Parathyroid adenoma (tissue), 2 donors: ENCODE measurements around the gene NDC1.
"Not testable (repeated sequence)": the region's sequence is repeated elsewhere in the genome, so short reads cannot be mapped to it uniquely, and the experiment has no call there.

Experiments
- H2AFZ ChIP-seq: fragments of 300-600 bp; sonication (generic); one replicate; pipeline ENCODE4 v1.7.0; 2017; ENCODE audit warnings: antibody characterized with exemption, mild to moderate bottlenecking
- H3K27ac ChIP-seq: fragments of 300-600 bp; sonication (generic); one replicate; pipeline ENCODE4 v1.7.0; 2017
- H3K27me3 ChIP-seq: fragments of 300-600 bp; sonication (generic); one replicate; pipeline ENCODE4 v1.7.0; 2017; ENCODE audit warnings: low read length; ENCODE audit not compliant: control insufficient read depth, insufficient read depth
- H3K36me3 ChIP-seq: fragments of 300-600 bp; sonication (generic); one replicate; pipeline ENCODE4 v1.7.0; 2017; ENCODE audit warnings: low read length; ENCODE audit not compliant: control insufficient read depth, insufficient read depth
- H3K4me1 ChIP-seq: fragments of 300-600 bp; sonication (generic); one replicate; pipeline ENCODE4 v1.7.0; 2017; ENCODE audit warnings: control low read depth
- H3K4me2 ChIP-seq: fragments of 300-600 bp; sonication (generic); one replicate; pipeline ENCODE4 v1.7.0; 2017; ENCODE audit warnings: low read length
- H3K4me3 ChIP-seq: fragments of 300-600 bp; sonication (generic); one replicate; pipeline ENCODE4 v1.7.0; 2017; ENCODE audit warnings: low read depth, low read length
- H3K79me2 ChIP-seq: fragments of 300-600 bp; sonication (generic); one replicate; pipeline ENCODE4 v1.7.0; 2017; ENCODE audit warnings: control low read depth
- H3K9ac ChIP-seq: fragments of 300-600 bp; sonication (generic); one replicate; pipeline ENCODE4 v1.7.0; 2017; ENCODE audit warnings: mild to moderate bottlenecking
- H3K9me3 ChIP-seq: fragments of 300-600 bp; sonication (generic); one replicate; pipeline ENCODE4 v1.7.0; 2017; ENCODE audit warnings: low read length; ENCODE audit not compliant: control insufficient read depth
- CTCF ChIP-seq: fragments of 300-600 bp; sonication (generic); IDR thresholded peaks from one replicate; pipeline ENCODE4 v1.7.0; 2017; ENCODE audit warnings: antibody characterized with exemption, mild to moderate bottlenecking
- donor health status: primary hyperparathyroidism.

The NDC1 gene

GRCh38 chr1:53825306-53825705, 12.8 kb downstream of the NDC1 start:
- no peaks in the 10 kb centered on the region for H3K36me3 ChIP-seq
- H3K27me3 ChIP-seq, result no peaks in the 10 kb centered on the region
- no peak overlapping the region for H3K4me3 ChIP-seq
- H3K79me2 ChIP-seq, result no peaks in the 10 kb centered on the region
- no peak overlapping the region for H2AFZ ChIP-seq
- no peaks in the 10 kb centered on the region for H3K4me1 ChIP-seq
- no peak for TF ChIP-seq CTCF
- H3K9me3 ChIP-seq, result no peaks in the 10 kb centered on the region
- no peak overlapping the region for H3K27ac ChIP-seq
- H3K9ac ChIP-seq, result no peak overlapping the region
- H3K4me2 ChIP-seq, result no peak overlapping the region

GRCh38 chr1:53822931-53823330, 15.2 kb downstream of the NDC1 start:
- Histone ChIP-seq H3K4me2 (no peak overlapping the region), H3K27ac (no peak overlapping the region), H3K9me3 (no peaks in the 10 kb centered on the region), H2AFZ (no peak overlapping the region), H3K9ac (no peak overlapping the region), H3K79me2 (no peaks in the 10 kb centered on the region), H3K36me3 (no peaks in the 10 kb centered on the region), H3K27me3 (no peaks in the 10 kb centered on the region), H3K4me1 (no peaks in the 10 kb centered on the region), H3K4me3 (no peak overlapping the region)
- TF ChIP-seq CTCF, result no peak

GRCh38 chr1:53821380-53821779, 16.7 kb downstream of the NDC1 start:
- Histone ChIP-seq H3K9ac (no peak overlapping the region), H3K27me3 (no peaks in the 10 kb centered on the region), H3K4me3 (no peak overlapping the region), H3K27ac (no peak overlapping the region), H2AFZ (no peak overlapping the region), H3K4me2 (no peak overlapping the region), H3K36me3 (no peaks in the 10 kb centered on the region), H3K9me3 (no peaks in the 10 kb centered on the region), H3K79me2 (no peaks in the 10 kb centered on the region), H3K4me1 (no peaks in the 10 kb centered on the region)
- no peak for TF ChIP-seq CTCF

- H3K9ac ChIP-seq, result no peak overlapping the region
- H3K4me1 ChIP-seq, result no peaks in the 10 kb centered on the region
- H3K9me3 ChIP-seq, result no peaks in the 10 kb centered on the region
- H3K79me2 ChIP-seq, result no peaks in the 10 kb centered on the region
- H3K27ac ChIP-seq, result no peak overlapping the region
- no peak overlapping the region for H3K4me3 ChIP-seq
- no peaks in the 10 kb centered on the region for H3K36me3 ChIP-seq
- H3K27me3 ChIP-seq, result no peaks in the 10 kb centered on the region
- no peak overlapping the region for H3K4me2 ChIP-seq
- H2AFZ ChIP-seq, result no peak overlapping the region
- TF ChIP-seq CTCF, result no peak
Observed at GRCh38 chr1:53819387-53819786, 18.7 kb downstream of the NDC1 start.

- H3K79me2 ChIP-seq, H3K9ac ChIP-seq, H3K4me3 ChIP-seq, H3K4me1 ChIP-seq, H3K27me3 ChIP-seq, H3K27ac ChIP-seq, H3K9me3 ChIP-seq, H2AFZ ChIP-seq, H3K4me2 ChIP-seq, H3K36me3 ChIP-seq: not testable (repeated sequence)
Observed at GRCh38 chr1:53816584-53816983, 21.5 kb downstream of the NDC1 start.

- H3K27ac ChIP-seq, H3K27me3 ChIP-seq, H3K9me3 ChIP-seq, H3K36me3 ChIP-seq, H2AFZ ChIP-seq, H3K9ac ChIP-seq, H3K4me3 ChIP-seq, H3K4me1 ChIP-seq, H3K79me2 ChIP-seq, H3K4me2 ChIP-seq: not testable (repeated sequence)
Observed at GRCh38 chr1:53815484-53815883, 22.6 kb downstream of the NDC1 start.
